ENCODE data around the gene XXYLT1.
A peak's percentile ranks its signal among the peaks of the same experiment; 100 is the strongest.
"Not testable (repeated sequence)": the region's sequence is repeated elsewhere in the genome, so short reads cannot be mapped to it uniquely, and the experiment has no call there.

Gene XXYLT1

GRCh38 chr3:195203606-195204005, 67.4 kb downstream of the XXYLT1 start:
- no peak for DNase-seq

DNA sequence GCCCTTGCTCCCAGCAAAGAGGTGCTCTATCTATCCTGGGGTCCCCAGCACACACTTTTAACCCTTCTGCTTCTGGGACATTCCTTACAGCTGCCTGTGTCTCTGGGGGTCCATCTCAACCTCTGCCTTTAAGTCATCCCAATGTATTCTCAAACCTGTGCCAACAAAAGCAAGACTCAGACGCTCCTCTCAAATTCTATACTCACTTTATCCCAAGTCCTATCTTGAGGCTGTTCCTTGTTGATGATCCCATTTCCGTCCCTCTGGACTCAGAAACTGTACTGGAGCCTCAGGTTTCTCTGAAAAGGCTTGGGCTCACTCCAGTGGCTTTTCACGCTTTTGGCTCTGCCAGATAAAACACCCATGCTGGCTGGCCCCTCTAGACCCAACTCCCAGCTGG, 69.7 kb downstream of the XXYLT1 start:
- no peak for DNase-seq

GRCh38 chr3:195200010-195200822, 70.7 kb downstream of the XXYLT1 start:
- DNase-seq: no peak

GRCh38 chr3:195198426-195199346, 72.3 kb downstream of the XXYLT1 start:
- no peak for DNase-seq

DNA sequence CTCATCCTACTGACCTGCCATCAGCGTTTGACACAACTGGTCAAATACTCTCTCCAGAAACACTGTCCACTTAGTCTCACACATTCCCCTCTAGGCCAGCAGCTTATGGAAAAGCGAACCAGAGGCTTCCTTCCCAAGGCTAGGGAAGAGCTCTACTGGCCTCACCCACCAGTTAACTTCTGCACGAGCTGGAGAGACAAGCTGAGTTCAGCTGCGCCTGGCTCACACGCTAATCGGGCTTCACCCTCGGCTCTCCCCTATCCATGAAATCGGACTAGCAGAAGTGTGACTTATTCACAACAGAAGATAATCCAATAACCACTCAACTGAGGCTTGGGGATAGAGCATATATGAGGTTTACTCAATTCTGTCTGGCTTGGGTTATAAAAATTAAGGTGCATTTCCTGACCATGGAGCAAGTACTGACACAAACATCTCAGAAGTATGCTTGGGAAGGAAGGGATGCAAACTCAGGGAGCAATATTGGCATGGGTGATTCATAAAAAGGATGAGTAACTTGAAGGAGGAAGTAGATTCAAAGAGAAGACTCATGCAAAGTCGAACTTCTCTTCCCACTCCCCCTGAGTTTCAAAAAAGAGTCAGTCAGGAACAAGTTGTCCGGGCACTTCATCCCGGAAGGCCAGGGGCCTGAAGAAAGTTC, 73.1 kb downstream of the XXYLT1 start:
- peak; percentile 38 to 50 for DNase-seq

DNA sequence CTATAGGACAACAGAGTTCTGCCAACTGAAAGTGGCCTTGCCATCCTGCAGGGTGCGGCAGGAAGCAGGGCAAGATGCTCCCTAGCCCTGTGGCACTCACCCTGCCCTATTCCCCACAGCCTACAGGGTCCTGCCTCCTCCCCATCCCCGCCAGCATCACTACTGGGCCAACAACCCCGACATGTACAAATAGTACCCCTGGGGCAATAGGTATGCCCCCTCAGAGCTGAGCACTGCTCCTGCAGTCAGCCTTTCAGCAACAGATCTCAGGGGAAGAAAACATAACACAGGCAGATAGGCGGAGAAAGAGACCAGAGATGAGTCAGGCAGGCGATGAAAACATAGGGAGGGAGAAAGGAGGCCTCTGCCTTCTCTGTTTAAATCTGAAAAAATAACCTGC, 74.7 kb downstream of the XXYLT1 start:
- no peak for DNase-seq

GRCh38 chr3:195195321-195196209, 75.4 kb downstream of the XXYLT1 start:
- DNase-seq: no peak

- DNase-seq: no peak
These were observed 76.3 kb downstream of the XXYLT1 start for GRCh38 chr3:195194559-195195206.

DNA sequence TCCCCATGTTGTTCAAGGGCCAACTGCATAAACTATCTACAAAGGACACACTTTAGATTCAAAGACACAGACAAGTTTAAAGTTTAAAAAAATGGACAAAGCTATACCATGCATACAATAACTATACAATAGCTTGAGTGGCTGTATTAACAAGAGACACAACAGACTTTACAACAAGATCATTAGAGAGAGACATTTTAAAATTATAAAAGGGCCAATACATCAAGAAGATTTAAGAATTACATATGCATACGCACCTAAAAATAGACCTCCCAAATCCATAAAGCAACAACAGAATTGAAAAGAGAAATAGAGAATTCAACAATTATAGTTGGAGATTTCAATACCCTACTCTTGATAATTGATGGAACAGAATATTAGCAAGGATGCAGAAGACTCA, 79.4 kb downstream of the XXYLT1 start:
- DNase-seq: no peak

DNA sequence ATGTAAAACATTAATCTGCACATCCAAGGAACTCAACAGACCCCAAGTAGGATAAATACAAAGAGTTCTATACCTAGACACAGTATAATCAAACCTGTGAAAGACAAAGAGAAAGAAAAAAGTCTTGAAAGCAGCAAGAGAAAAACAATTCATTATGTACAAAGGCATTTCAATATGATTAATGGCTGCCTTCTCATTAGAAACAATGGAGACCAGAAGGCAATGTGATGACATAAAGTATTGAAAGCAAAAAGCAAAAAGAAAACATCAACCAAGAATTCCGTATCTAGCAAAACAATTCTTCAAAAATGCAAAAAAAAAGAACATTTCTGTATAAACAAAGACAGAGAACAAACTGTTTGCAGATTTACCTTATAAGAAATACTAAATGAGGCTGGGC, 81.1 kb downstream of the XXYLT1 start:
- DNase-seq: no peak

DNA sequence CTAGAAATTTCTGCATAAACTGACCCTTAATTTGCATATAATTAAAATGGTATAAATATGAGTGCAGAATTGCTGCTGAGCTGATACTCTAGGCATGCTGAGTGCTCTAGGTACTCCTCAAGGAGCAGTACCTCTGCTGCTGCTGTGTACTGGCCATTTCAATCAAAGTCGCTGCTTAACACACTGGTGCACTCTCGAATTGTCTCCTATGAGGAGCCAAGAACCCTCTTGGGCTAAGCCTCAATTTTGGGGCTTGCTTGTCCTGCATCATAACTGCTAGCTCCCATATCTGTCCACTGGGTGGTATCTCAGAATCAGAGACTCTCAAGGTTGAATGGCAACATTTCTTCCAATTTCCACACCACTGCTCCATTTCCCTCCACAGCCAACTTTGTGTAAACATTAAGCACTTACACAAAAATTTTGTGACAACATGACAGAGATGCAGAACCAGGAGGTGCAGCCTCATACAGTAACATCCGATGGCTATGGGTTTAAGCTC, 82.5 kb downstream of the XXYLT1 start:
- no peak for DNase-seq

DNA sequence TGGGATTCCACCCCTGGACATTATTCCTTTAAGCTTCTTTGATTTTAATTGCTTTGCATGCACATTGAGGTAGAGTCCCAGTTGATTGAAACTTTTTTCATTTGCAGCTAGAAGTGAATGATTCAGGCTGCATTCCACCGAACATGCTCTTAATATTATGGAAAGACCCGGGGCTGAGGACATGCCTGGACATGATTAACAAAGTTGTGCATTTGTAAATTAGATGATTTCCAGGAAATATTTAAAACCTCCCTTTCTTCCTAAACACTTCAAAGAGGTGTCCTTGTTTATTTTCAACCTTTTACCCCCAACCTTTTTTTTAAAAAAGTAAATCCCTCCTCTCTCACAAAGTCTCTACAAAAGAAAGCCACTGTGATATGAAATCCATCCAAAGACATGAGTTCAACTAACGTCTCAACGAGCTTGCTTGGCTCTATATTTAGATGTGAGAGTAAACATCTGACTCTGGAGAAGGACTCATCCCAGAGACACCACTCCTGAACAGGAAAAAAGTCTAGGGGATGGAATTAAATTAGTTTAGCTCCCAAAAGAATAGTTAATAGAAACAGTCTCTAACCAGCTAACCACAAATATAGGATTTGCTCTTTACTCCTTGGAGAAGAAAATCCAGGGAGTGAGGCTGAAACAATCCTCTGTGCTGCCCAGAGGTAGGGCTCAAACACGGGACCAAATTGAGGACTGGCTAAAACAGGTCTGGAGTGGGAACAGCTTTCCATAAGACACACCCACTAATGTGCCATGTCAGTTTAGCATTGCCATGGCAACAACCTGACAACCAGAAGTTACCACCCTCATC, 83.1 kb downstream of the XXYLT1 start:
- DNase-seq: no peak

- not testable (repeated sequence) for DNase-seq
These were observed 84.3 kb downstream of the XXYLT1 start for GRCh38 chr3:195186710-195187047.

DNA sequence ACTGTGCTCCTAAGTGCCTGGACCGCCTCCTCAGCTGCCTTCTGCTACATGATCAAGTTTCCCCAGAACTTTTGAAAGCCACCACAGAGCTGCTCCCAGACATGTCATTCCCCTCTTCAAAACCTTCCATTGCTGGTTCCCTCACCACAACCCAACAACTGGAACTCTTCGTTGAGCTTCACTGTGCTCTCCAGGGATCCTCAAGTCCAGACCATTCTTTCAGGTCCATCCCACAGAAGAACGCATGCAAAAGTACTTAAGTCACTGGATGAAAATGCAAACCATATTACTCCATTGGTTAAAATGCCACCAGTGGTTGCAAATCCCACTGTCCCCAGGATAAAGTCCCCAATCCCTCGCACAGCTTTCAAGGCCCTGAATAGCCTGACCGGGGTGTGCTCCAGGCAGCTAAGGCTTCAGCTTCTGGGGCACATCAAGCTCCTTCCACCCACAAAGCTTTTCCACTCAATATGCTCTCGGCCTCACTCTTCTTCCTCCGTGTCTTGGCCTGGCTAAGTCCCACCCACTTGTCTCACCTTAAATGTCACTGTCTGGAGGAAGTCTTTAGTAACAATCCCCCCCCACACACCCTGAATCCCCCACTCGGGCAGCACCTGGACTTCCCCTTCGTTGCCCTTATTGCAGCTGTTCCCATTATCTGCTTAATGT, 84.8 kb downstream of the XXYLT1 start:
- no peak for DNase-seq

DNA sequence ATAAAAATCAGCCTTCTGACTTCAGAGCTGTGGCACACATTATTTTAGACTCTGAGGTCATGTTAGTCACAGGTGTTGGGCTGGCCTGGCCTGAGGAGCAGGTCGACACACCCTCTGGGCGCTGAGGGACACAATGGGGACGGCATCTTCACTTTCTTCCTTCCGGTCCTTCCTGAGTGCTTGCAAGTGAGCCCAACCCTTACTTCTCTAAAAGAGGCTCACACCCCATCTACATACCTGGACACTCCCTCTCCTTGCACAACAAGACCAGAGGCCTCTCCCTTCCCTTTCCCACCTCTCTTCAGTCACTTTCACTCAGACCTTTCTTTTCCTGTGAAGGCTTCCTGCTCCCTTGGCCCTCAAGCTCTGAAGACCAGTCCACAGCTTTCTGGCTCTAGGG, 85.4 kb downstream of the XXYLT1 start:
- DNase-seq: no peak

GRCh38 chr3:195184716-195185421, 86.1 kb downstream of the XXYLT1 start:
- no peak for DNase-seq

DNA sequence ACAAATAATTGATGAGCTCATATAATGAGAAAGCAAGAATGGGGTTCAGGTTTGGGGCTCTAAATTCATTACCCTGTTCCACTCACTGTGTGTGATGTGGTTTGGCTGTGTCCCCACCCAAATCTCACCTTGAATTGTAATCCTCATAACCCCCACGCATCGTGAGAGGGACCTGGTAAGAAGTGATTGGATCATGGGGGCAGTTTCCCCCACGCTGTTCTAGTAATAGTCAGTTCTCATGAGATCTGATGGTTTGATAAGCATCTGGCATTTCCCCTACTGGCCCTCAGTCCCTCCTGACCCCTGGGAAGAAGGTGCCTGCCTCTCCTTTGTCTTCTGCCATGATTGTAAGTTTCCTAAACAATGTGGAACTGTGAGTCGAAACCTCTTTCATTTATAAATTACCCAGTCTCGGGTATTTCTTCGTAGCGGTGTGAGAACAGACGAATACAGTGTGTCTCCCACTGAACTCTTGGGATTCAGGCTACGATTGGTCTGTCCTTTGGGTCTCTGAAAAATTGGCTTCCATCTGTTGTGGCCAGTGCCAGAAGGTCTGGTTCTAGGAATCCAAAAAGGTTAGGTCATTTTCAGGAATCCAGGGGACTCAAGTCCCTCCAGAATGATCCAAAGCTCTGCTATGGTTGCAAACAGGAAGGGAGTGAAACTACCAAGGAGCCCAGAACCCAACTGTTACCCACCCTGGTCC, 87.7 kb downstream of the XXYLT1 start:
- no peak for DNase-seq

GRCh38 chr3:195182470-195182795, 88.5 kb downstream of the XXYLT1 start:
- DNase-seq: no peak

Data from AML-193 (cell line).